Left cardiac atrium (tissue), 4 donors: ENCODE measurements around the gene UBE2D3. TPM values are rescaled to one million over a fixed set of nuclear protein-coding genes. Genes with fewer than 3 reads are reported as not detected.
A peak's percentile ranks its signal among the peaks of the same experiment; 100 is the strongest.
"Not testable (repeated sequence)": the region's sequence is repeated elsewhere in the genome, so short reads cannot be mapped to it uniquely, and the experiment has no call there.

Experiments
- ATAC-seq, 2 donors: fragments of 200-7000 bp; cut with Tn5 transposase; one replicate each; pipeline ENCODE4 v1.9.1; 2020; ENCODE audit warnings: mild to moderate bottlenecking in 2 of 2, moderate library complexity in 2 of 2
- DNase-seq: peaks from one replicate; pipeline ENCODE4 v3.0.0-alpha.2; 2020
- intact Hi-C, 2 donors: fragments of 100-400 bp; cut with DNase I; formaldehyde crosslinking; loops; one replicate each; pipeline versions ENCODE4 v1.14.1 to v1.15.1; 2022 to 2023
- total RNA-seq, 2 donors: library from RNA; stranded (reverse); fragmentation: NEBNext Ultra II Directional; extraction: Animal tissue kit (Norgen Biotek cat#: 25700); gene quantifications; one replicate each; pipeline ENCODE4 v1.2.1, GENCODE V29; 2021
- donor health status: DM: no; HTN: yes; CAD: no.
- donor health status: DM: no; HTN: yes; CAD: no; lungs with severe emphysema.
- donor health status: DM: yes; HTN: yes; CAD: no.
- donor health status: Dilated cardiomyopathy.

UBE2D3 gene
- total RNA-seq, 2 donors from 2014 or later = 233 to 294 TPM

GRCh38 chr4:102842367-102842766, 15.0 kb upstream of the UBE2D3 start:
- ATAC-seq (no peak), DNase-seq (no peak)
- intact Hi-C loops = no loop called here

- ATAC-seq (no peak), DNase-seq (no peak)
- intact Hi-C loops = no loop called here
Observed at GRCh38 chr4:102836596-102836995, 9.2 kb upstream of the UBE2D3 start.

- ATAC-seq (no peak), DNase-seq (no peak)
- intact Hi-C loops = no loop called here
Observed at GRCh38 chr4:102832667-102833066, 5.3 kb upstream of the UBE2D3 start.

- intact Hi-C loops = no loop called here
- no peak for ATAC-seq
- no peak for DNase-seq
Observed at GRCh38 chr4:102832105-102832504, 4.8 kb upstream of the UBE2D3 start.

GRCh38 chr4:102829803-102830202, 2.5 kb upstream of the UBE2D3 start:
- no peak for DNase-seq
- intact Hi-C loops = no loop called here
- no peak for ATAC-seq

- intact Hi-C loops = no loop called here
- ATAC-seq = no peak
- no peak for DNase-seq
Observed at GRCh38 chr4:102828497-102828808, 1.1 kb upstream of the UBE2D3 start.

GRCh38 chr4:102827674-102828496, 534 bp upstream of the UBE2D3 start:
- peak; percentile 81 to 87 for ATAC-seq
- intact Hi-C loops = loop anchor here in 1 of 2 donors (2.0 kb wide), 1 partner anchor 41 kb away; the partner anchor contains the start of gene CISD2

GRCh38 chr4:102826105-102826889, 1.1 kb downstream of the UBE2D3 start:
- ATAC-seq (no peak), DNase-seq (no peak)
- intact Hi-C loops = loop anchor here in 1 of 2 donors (2.0 kb wide), 1 partner anchor 43 kb away; the partner anchor contains the start of gene CISD2

More at GRCh38 chr4:102827674-102828496, 534 bp upstream of the UBE2D3 start:
- peak; percentile 100 for DNase-seq

- DNase-seq = no peak
- intact Hi-C loops = loop anchor here in 1 of 2 donors (2.0 kb wide), 1 partner anchor 43 kb away; the partner anchor contains the start of gene CISD2
- no peak for ATAC-seq
Observed at GRCh38 chr4:102825261-102826091, 1.9 kb downstream of the UBE2D3 start.

GRCh38 chr4:102824398-102824797, 3.0 kb downstream of the UBE2D3 start:
- DNase-seq (no peak), ATAC-seq (no peak)
- intact Hi-C loops = no loop called here

- intact Hi-C loops = no loop called here
- DNase-seq = no peak
- no peak for ATAC-seq
Observed at GRCh38 chr4:102823897-102824296, 3.5 kb downstream of the UBE2D3 start.

GRCh38 chr4:102823464-102823863, 3.9 kb downstream of the UBE2D3 start:
- DNase-seq = no peak
- intact Hi-C loops = no loop called here
- no peak for ATAC-seq

GRCh38 chr4:102819588-102820365, 7.6 kb downstream of the UBE2D3 start:
- ATAC-seq (no peak), DNase-seq (no peak)
- intact Hi-C loops = no loop called here

GRCh38 chr4:102819100-102819499, 8.3 kb downstream of the UBE2D3 start:
- ATAC-seq, DNase-seq, intact Hi-C loops: not testable (repeated sequence)

GRCh38 chr4:102817613-102818268, 9.6 kb downstream of the UBE2D3 start:
- intact Hi-C loops = no loop called here
- DNase-seq = no peak
- ATAC-seq = no peak

- ATAC-seq (no peak), DNase-seq (no peak)
- intact Hi-C loops = no loop called here
Observed at GRCh38 chr4:102817021-102817605, 10.2 kb downstream of the UBE2D3 start.

GRCh38 chr4:102815981-102816380, 11.4 kb downstream of the UBE2D3 start:
- peak in 1 of 2 donors; percentile 29 for ATAC-seq
- intact Hi-C loops = no loop called here
- no peak for DNase-seq

- intact Hi-C loops = no loop called here
- no peak for DNase-seq
- no peak for ATAC-seq
Observed at GRCh38 chr4:102809691-102810090, 17.7 kb downstream of the UBE2D3 start.
